GM20431 (cell line): ENCODE data around the gene FIP1L1.
"Not testable (repeated sequence)": the region's sequence is repeated elsewhere in the genome, so short reads cannot be mapped to it uniquely, and the experiment has no call there.

ENCODE experiments used
- in situ Hi-C: fragments of 300-500 bp; cut with MseI, MboI; formaldehyde crosslinking; loops from one replicate; pipeline ENCODE4 v1.15.0; 2020; ENCODE audit warnings: low sequenced_read_pairs; ENCODE audit not compliant: unreplicated experiment

Gene FIP1L1

GRCh38 chr4:53377319-53378170 is at the start of gene FIP1L1:
Gene FIP1L1, plus strand, starts transcription at chr4:53377641. Its CDS starts 198 bp downstream, at chr4:53377839.
- in situ Hi-C loops: no loop called here

- in situ Hi-C loops: not testable (repeated sequence)
Measured at GRCh38 chr4:53334916-53335315, 42.5 kb upstream of the FIP1L1 start.

- in situ Hi-C loops: not testable (repeated sequence)
Measured at GRCh38 chr4:53340145-53340544, 37.3 kb upstream of the FIP1L1 start.

- in situ Hi-C loops: not testable (repeated sequence)
Measured at GRCh38 chr4:53346392-53346791, 31.0 kb upstream of the FIP1L1 start.

- in situ Hi-C loops: no loop called here
Measured at GRCh38 chr4:53346920-53347852, 30.3 kb upstream of the FIP1L1 start.

GRCh38 chr4:53348046-53348445 is 29.4 kb upstream of the FIP1L1 start:
- in situ Hi-C loops: no loop called here

- in situ Hi-C loops: no loop called here
Measured at GRCh38 chr4:53349091-53349491, 28.4 kb upstream of the FIP1L1 start.

GRCh38 chr4:53354012-53354722 is 23.3 kb upstream of the FIP1L1 start:
- in situ Hi-C loops: no loop called here

- in situ Hi-C loops: no loop called here
Measured at GRCh38 chr4:53355930-53356521, 21.4 kb upstream of the FIP1L1 start.

GRCh38 chr4:53361451-53361850 is 16.0 kb upstream of the FIP1L1 start:
- in situ Hi-C loops: no loop called here

- in situ Hi-C loops: no loop called here
Measured at GRCh38 chr4:53362093-53362492, 15.3 kb upstream of the FIP1L1 start.

- in situ Hi-C loops: no loop called here
Measured at GRCh38 chr4:53364624-53365023, 12.8 kb upstream of the FIP1L1 start.

GRCh38 chr4:53365121-53365485 is 12.3 kb upstream of the FIP1L1 start:
- in situ Hi-C loops: no loop called here

GRCh38 chr4:53365486-53366300 is 11.7 kb upstream of the FIP1L1 start, which contains the start of gene SCFD2:
Gene SCFD2, minus strand, starts transcription at chr4:53366061.
- in situ Hi-C loops: no loop called here

- in situ Hi-C loops: no loop called here
Measured at GRCh38 chr4:53366301-53366716, 11.1 kb upstream of the FIP1L1 start.

GRCh38 chr4:53367721-53368120 is 9.7 kb upstream of the FIP1L1 start:
- in situ Hi-C loops: no loop called here

- in situ Hi-C loops: no loop called here
Measured at GRCh38 chr4:53371049-53371448, 6.4 kb upstream of the FIP1L1 start.

GRCh38 chr4:53371843-53372521 is 5.5 kb upstream of the FIP1L1 start:
- in situ Hi-C loops: no loop called here
